Glutamatergic neuron (in vitro differentiated cells): ENCODE measurements around the gene KCNC1. TPM values are rescaled to one million over a fixed set of nuclear protein-coding genes. Genes with fewer than 3 reads are reported as not detected.
A peak's percentile ranks its signal among the peaks of the same experiment; 100 is the strongest.

Experiments used
- DNase-seq: peaks from one replicate; pipeline ENCODE4 v3.0.0; 2022
- H3K27ac Mint-ChIP-seq: one replicate; pipeline ENCODE4 v1.8.0; 2020; ENCODE audit warnings: mild to moderate bottlenecking, mixed read lengths, inconsistent platforms; ENCODE audit not compliant: unreplicated experiment
- H3K27me3 Mint-ChIP-seq: one replicate; pipeline ENCODE4 v1.8.0; 2020; ENCODE audit warnings: mild to moderate bottlenecking, moderate library complexity, mixed read lengths, inconsistent platforms; ENCODE audit not compliant: unreplicated experiment
- H3K36me3 Mint-ChIP-seq: one replicate; pipeline ENCODE4 v1.8.0; 2020; ENCODE audit warnings: mild to moderate bottlenecking, mixed read lengths, inconsistent platforms; ENCODE audit not compliant: unreplicated experiment
- H3K4me1 Mint-ChIP-seq: one replicate; pipeline ENCODE4 v1.8.0; 2020; ENCODE audit warnings: mild to moderate bottlenecking, low read depth, mixed read lengths, inconsistent platforms; ENCODE audit not compliant: unreplicated experiment
- H3K4me3 Mint-ChIP-seq: one replicate; pipeline ENCODE4 v1.8.0; 2020; ENCODE audit warnings: mild to moderate bottlenecking, mixed read lengths, inconsistent platforms; ENCODE audit not compliant: unreplicated experiment
- H3K9me3 Mint-ChIP-seq: one replicate; pipeline ENCODE4 v1.8.0; 2020; ENCODE audit warnings: mild to moderate bottlenecking, moderate library complexity, mixed read lengths, inconsistent platforms; ENCODE audit not compliant: unreplicated experiment
- total RNA-seq: library from RNA; stranded (reverse); fragmentation: NEBNext Ultra II Directional; extraction: Animal tissue kit (Norgen Biotek cat#: 25700); gene quantifications from one replicate; pipeline ENCODE4 v1.2.1, GENCODE V29; 2021; ENCODE audit not compliant: unreplicated experiment
- TF ChIP-seq, protein P1 (sequence below): fragments of 200-600 bp; sonication (generic); IDR thresholded peaks from one replicate; pipeline ENCODE4 v1.5.0; 2021; ENCODE audit not compliant: partially characterized antibody, unreplicated experiment

Gene KCNC1
- total RNA-seq, 1 donor from 2014 or later: 12.6 TPM

DNA sequence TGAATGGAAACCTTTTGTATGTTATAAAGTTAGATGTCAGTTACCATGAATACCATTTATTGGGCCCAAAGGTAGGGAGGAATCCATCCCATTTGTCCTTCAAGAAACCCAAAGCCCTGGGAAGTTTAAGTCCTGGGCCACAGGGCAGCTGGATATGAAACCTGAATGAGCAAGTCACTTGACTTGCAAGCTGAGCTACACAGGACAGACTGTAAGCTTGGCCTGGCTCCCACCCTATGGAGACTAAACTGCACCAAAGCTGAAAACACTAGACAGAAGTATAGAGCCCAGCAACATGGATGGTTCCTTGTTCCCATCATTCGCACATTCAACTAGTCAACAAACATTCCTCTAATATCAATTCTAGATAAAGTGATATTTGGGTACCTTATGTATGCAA lies 71.3 kb downstream of the KCNC1 start:
- peaks cover 31% of the 10 kb centered on the region for H3K4me1 Mint-ChIP-seq
- H3K27me3 Mint-ChIP-seq: peaks cover 2% of the 10 kb centered on the region
- no peaks in the 10 kb centered on the region for H3K36me3 Mint-ChIP-seq
- no peak overlapping the region for H3K27ac Mint-ChIP-seq
- DNase-seq: no peak
- H3K4me3 Mint-ChIP-seq: no peak overlapping the region
- TF ChIP-seq, protein P1, sequence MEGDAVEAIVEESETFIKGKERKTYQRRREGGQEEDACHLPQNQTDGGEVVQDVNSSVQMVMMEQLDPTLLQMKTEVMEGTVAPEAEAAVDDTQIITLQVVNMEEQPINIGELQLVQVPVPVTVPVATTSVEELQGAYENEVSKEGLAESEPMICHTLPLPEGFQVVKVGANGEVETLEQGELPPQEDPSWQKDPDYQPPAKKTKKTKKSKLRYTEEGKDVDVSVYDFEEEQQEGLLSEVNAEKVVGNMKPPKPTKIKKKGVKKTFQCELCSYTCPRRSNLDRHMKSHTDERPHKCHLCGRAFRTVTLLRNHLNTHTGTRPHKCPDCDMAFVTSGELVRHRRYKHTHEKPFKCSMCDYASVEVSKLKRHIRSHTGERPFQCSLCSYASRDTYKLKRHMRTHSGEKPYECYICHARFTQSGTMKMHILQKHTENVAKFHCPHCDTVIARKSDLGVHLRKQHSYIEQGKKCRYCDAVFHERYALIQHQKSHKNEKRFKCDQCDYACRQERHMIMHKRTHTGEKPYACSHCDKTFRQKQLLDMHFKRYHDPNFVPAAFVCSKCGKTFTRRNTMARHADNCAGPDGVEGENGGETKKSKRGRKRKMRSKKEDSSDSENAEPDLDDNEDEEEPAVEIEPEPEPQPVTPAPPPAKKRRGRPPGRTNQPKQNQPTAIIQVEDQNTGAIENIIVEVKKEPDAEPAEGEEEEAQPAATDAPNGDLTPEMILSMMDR: no peak
- H3K9me3 Mint-ChIP-seq: peaks cover 4% of the 10 kb centered on the region

DNA sequence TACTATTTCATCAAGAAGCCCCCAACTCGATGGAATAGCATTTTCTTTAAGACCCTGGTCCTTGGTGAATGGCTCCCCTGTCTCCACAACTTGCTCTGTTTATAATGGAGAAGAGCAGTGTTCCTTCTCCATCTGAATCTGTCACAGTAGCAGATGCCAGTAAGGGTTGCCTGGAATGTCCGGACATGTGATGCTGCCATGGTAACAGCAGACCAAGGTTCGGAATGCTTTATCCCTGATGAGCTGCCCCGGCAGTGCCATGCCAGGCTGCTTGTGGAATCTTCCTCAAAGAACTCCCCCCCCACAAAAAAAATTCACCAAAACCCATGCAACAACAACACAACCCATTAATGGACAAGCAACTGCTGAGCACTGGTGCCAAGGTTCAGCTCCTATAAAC lies 72.5 kb downstream of the KCNC1 start:
- Mint-ChIP-seq H3K36me3 (no peaks in the 10 kb centered on the region), H3K27ac (no peak overlapping the region), H3K4me3 (no peak overlapping the region), H3K27me3 (peaks cover 2% of the 10 kb centered on the region), H3K4me1 (peaks cover 31% of the 10 kb centered on the region), H3K9me3 (peaks cover 4% of the 10 kb centered on the region)
- no peak for DNase-seq
- TF ChIP-seq, protein P1: no peak

DNA sequence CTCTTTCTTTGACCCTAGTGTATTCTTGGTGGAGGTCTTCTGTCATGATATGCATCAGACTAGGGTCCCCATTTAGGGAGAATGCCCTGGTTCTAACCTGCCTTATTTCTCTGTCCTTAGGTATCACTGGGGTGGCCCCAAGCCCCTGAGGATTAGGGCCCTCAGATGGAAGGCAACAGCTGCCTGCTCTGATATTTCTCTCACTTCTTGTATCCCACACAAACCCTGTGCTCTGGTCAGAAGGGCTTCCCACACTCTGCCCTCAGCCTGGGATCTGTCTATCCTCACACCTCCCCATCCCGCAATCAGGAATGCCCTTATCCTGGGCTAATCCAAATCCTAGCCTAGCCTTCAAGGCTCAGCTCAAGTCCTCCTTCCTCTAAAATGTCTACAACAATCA lies 75.5 kb downstream of the KCNC1 start:
- peaks cover 32% of the 10 kb centered on the region for H3K4me1 Mint-ChIP-seq

DNA sequence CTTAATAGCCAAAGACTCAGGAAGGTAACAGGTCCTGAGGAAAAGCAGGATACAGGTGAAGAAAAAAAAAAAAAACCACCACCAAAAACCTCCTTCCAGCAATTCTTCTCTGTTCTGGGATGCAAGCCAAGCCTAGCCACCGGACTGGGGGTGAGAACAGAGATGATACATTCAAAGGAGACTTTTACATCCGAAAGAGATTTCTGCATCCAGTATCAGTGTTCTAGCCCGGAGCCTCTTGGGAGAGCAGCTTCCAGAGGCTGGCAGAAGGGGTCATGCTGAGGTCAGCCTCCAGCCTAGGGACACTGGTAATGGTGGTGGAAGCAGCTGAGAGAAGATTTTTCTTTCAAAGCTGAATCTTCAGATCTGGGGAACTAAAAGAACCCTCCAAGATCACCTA lies 76.2 kb downstream of the KCNC1 start:
- peaks cover 2% of the 10 kb centered on the region for H3K27me3 Mint-ChIP-seq

More for the DNA sequence above, 75.5 kb downstream of the KCNC1 start:
- Mint-ChIP-seq H3K27me3 (peaks cover 2% of the 10 kb centered on the region), H3K36me3 (no peaks in the 10 kb centered on the region), H3K9me3 (peaks cover 4% of the 10 kb centered on the region), H3K4me3 (no peak overlapping the region), H3K27ac (no peak overlapping the region)
- TF ChIP-seq, protein P1: no peak
- no peak for DNase-seq

DNA sequence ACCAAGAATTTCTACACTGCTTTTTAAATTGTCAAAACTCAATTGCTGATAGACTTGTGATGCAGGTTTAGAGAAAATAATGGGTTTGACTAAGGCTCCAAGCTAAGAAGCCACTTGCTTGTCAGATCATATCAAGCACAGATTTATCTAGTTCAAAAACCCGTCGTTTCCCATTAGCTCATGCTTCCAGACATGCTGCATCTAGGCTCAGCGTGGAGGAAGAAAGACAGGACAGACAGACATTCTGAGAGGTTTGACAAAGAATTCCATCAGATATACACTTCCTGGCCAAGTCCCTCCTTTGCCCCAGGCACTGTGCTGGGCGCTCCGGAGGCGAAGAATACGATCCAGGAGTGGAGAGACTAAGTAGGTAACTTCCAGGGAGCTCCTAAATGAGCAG lies 76.8 kb downstream of the KCNC1 start:
- H3K9me3 Mint-ChIP-seq: peaks cover 3% of the 10 kb centered on the region
- TF ChIP-seq, protein P1: no peak
- H3K4me1 Mint-ChIP-seq: peaks cover 32% of the 10 kb centered on the region
- no peak overlapping the region for H3K4me3 Mint-ChIP-seq
- no peaks in the 10 kb centered on the region for H3K36me3 Mint-ChIP-seq
- peaks cover 2% of the 10 kb centered on the region for H3K27me3 Mint-ChIP-seq
- no peak overlapping the region for H3K27ac Mint-ChIP-seq
- no peak for DNase-seq

More for the DNA sequence above, 76.2 kb downstream of the KCNC1 start:
- peaks cover 4% of the 10 kb centered on the region for H3K9me3 Mint-ChIP-seq
- H3K36me3 Mint-ChIP-seq: no peaks in the 10 kb centered on the region
- TF ChIP-seq, protein P1: no peak
- H3K4me1 Mint-ChIP-seq: peaks cover 32% of the 10 kb centered on the region
- peak; percentile 48 for DNase-seq
- no peak overlapping the region for H3K4me3 Mint-ChIP-seq
- H3K27ac Mint-ChIP-seq: no peak overlapping the region
